Activated gamma-delta T cell treated with anti-CD3 and anti-CD28 coated beads, Interleukin-2, amount 50 U/mL, for 16 hours (primary cell): ENCODE data around the gene EMC1.
"Not testable (repeated sequence)": the region's sequence is repeated elsewhere in the genome, so short reads cannot be mapped to it uniquely, and the experiment has no call there.

Experiments used
- DNase-seq: peaks from one replicate; pipeline ENCODE4 v3.0.0-alpha.2; 2020; ENCODE audit warnings: low read depth

Gene EMC1

DNA sequence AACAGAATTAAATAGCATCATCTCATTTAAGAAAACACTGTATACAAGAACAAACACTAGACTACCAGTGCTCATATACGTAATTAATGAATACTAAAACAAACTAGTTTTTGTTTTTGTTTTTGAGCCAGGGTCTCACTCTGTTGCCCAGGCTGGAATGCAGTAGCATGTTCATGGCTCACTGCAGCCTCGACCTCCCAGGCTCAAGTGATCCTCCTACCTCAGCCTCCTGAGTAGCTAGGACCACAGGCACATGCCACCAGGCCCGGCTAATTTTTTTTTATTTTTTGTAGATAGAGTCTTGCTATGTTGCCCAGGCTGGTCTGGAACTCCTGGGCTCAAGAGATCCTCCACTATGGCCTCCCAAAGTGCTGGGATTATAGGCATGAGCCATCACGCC lies 34.7 kb downstream of the EMC1 start:
- DNase-seq = not testable (repeated sequence)

DNA sequence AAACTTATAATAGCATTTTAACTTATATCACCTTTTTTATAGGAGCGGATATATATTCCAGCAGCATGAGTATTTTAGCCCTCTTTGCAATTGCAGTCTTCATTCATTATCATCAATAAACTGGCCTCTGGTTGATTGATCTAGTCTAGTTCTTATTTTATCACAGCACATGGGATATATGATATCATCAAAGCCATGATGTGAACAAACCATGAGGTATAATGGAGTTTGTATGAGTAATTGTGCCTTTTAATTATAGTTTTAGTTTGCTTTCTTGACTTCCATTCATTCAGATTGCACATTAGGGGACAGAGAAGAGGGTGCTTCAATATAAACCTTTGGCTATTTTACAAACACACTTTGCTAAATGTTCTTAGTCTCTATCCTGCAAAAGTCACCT lies 37.7 kb downstream of the EMC1 start:
- DNase-seq = no peak

DNA sequence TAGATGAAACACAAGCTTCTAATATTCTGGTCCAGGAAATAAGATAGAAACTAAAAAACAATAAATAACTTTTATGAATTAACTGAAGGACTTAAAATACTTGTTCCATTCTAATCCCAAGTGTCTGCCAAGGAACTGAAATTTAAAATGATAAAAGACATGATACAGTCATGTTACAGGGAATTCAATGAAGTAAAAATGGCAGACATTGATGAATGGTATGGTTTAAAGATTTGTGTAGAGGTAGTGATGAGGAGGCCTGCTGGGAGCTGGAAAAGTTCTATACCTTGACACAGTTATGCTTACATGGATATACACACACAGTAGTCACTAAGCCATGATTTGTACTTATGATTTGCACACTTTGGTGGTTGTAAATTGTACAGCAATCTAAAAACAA lies 39.2 kb downstream of the EMC1 start:
- no peak for DNase-seq

DNA sequence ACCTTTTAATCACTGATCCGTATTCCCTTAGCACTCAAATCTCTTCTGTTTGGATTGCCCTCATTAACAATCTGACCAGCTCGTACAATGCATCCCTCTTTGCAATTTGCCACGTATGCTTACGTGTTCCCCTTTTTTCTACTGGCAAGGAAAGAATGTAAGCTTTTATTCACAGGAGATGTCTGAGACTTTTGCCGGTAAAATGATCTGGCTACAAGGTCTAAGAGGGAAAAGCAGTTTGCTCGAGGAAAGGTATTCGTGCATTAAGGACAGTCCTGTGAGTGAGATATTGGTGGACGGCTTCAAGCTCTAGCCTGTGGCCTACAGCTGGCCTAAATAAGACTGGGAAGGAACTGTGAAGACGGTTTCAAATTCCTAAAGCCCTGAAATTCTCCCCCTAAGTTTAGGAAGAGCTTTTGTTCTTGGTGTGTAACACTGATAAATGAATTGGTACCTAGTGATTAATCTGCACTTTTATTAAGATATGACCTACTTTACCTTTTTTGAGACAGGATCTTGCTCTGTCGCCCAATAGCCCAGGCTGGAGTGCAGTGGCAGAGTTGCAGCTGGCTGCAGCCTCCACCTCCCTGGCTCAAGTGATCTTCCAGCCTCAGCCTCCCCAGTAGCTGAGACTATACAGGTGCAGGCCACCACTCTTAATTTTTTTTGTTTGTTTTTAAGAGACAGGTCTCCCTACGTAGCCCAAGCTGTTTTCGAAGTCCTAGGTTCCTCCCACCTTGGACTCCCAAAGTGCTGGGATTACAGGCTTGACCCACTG lies 40.4 kb downstream of the EMC1 start:
- no peak for DNase-seq

DNA sequence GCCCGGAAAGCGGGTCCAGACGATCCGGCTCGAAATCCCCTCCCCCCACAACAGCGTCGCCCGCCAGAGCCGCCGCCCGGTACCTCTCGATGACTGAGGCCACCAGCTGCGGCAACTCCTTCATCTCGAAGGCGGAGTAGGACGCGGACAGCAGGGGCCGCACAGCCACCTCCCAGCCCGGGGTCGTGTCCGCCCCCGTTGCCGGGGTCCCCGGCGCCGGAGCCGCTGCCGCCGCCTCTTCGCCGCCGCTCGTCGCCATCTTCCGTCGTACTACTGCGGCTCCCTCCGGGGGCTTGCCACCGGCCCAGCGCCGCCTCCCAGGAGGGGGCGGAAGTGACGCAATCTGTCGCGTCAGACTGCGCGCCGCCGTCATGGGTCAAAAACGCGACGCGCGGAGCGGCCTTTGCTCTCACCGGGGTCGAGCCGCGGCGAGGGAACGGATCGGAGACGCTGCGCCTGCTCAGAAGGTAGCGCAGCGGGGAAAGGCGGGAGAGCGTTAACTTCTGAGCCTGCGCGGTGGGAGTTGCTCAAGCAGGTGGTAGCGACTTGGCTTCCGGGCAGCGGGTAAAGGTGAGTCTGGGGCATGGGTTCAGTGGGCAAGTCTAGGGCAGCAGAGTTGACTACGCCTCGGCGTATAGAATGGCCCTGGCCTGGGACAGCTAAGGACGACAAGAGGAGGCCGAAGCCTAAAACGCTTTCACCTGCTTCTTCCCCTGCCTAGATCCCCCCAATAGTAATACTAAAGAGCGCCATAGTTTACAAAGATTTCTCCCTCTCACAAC lies 41.1 kb downstream of the EMC1 start, which contains the start of gene UBR4:
Gene UBR4 (minus strand): TSS at position 277 of the 782 bp plus-strand sequence. CDS start 18 bp downstream, at position 259.
- peak; percentile 95 for DNase-seq

DNA sequence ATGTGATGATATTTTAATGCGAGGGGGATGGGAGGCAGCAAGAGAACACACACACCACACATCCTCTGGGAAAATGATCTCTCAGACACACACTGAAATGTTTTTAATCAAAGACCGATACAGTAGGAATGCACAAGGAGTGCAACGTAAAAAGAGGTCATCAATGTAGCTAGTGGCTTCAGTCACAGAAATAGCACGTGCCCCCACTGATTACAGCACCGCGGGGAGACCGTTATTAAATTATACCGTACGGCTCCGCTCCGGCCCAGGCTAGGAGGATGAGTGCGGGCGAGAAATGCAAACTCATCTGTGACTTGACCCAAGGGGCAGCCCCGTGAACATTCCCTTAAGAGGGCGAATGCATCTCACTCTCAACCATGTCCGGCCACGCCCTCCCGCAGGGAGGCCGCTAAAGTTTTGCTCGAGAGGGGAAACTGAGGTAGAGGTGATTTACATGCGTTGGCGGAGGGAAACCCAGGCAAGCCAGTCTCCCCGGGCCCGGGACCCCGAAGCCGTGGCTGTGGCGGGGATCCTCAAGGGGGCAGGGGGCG lies 41.8 kb downstream of the EMC1 start:
- peak; percentile 13 for DNase-seq

DNA sequence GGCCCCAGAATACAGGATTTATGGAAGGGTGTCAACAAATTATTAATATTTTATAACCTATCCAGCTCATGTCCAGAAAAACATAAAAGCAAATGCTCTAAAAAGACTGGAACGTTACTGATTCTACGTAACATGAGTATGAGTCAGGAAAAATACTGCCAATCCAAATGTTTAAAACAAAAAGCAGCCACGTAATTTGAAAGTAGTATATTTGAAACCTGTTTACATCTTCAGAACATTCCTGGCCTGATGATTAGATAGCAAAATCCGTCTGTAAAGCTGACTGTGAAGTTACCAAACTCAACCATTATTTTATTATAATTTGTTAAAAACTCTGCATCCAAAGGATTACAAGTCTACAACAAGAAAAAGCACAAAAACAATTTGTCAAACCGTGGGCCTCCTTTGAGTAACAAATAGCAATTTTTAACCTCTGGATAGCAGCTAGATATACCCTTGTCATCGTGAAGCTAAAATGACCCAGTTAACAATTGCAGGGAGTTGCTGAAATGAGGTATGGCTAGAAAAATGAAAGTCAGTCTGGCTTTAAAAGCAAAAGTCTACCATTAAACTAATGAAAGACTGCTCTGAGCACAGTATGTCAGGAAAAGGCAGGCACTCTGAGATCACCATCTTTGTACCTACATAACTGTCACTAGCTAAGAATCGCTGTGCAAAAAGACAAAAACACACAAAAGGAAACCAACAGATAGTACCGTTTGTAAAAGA lies 42.5 kb downstream of the EMC1 start:
- DNase-seq = no peak

DNA sequence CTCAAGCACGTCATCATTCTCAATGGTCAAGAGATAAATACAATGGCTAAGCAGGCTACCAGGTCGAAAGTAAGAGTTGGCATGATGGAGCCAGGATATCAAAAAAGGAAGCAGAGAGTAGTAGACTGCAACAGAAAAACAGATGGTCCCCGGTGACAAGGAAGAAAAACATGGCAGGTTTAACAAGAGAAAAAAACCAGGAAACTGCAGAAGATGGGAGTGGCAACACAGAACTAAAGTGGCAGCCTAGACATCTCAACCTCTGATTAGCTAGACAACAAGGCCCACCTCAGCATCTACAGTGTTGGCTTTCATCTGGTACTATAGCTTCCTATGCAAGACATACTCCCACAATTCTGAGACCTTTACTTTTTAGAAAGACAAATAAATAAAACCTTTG lies 44.4 kb downstream of the EMC1 start:
- DNase-seq = no peak

DNA sequence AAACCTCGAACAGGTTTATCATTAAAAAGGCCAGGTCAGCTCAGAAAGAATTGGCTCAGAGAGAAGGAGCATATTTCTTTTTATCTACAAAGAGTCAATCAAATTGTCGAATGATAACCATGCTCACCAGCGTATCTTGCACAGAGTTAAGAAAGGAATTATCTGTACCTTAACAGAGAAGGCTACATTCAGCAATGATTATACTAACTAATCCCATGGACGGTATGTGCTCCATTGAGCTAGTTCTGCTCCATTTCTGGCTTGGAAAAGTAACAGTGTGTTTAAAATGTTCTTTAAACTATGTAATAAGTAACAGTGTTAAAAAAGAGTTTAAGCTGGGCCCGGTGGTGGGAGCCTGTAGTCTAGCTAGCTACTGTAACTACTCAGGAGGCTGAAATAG lies 45.5 kb downstream of the EMC1 start:
- no peak for DNase-seq

DNA sequence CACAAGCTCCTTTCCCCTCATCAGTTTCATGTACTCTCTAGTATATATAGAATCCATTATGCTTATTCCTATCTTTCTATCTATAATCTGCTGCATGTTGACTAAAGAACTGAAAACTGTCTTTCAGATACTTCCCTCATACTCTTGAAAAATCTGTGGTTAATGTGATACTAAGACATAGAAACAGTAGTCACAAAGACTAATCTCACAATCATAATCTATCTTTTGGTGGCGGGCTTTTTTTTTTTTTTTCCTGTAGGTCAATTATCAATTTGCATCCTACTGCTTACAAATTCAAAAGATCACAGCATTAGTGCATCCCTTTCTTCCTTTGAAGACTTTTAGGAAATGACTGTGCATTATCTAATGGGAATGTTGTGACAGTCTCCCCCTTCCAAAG lies 45.9 kb downstream of the EMC1 start:
- DNase-seq = no peak

DNA sequence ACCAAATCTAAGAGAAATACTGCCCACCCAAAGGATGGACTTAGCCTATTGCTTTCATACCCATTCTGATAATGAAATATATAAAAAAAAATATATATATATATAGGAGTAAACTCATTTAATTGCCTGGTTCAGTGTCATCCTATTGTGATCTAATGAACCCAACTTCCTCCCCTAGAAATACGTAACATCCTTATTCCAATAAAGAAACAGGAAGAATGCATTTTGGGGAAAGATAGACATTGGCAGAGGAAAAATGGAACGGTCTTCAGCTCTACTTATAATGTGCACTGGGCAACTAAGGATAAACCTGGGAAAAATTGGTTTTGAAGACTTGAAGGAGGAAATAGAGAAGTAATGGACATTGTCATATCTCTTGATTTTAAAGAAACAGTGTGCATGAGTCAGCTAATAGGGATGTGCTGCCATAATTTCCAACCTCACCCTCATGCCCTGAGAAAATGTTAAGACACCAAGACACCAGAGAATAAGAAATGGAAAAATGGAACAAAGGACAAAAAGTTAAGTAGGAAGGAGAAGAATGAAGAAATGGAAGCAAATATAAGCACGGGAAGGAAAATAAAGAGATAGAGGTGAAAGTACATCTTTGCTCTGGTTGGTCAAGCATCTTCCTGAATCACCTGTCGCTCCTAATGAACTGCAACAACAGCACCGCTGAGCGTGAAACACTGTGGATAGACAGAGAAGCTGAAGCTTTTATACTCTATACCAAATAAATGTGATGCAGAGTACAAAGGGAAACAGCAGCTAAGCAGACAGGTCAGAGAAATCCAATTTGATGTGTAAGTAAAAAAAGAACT lies 46.7 kb downstream of the EMC1 start:
- no peak for DNase-seq

DNA sequence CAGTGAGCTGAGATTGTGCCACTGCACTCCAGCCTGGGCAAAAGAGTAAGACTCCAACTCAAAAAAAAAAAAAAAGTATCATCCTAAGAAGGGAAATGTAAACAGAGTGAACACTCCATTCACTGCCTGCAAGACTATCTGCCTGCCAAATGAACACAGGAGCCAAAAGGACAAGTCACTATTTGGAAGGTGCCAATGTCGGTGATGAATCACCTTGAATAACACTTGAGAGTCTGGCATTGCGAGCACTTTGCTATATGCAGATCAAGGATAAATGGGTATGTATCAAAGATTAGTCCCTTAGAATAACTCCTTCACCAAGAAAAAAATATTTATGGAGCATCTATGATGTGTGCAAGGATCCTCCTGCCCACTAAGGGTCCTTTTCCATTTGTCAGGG lies 47.9 kb downstream of the EMC1 start:
- no peak for DNase-seq

DNA sequence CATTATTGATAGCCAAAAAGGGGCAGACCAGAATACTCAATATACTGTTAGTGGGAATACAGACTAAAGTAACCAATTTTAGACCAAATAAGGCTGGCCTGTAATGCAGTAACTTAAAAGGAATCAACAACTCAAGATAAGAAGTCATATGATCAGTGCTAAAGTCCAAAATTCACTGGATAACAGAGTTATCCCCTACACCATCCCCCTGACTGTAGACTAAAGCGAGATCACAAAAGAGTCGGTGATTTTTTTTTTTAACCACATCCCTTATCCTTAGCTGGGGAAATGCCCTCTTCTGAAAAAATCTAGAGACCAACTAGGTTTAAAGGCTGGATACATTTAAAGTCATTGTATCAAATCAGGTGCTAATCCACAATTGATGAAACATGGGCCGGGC lies 48.9 kb downstream of the EMC1 start:
- no peak for DNase-seq

DNA sequence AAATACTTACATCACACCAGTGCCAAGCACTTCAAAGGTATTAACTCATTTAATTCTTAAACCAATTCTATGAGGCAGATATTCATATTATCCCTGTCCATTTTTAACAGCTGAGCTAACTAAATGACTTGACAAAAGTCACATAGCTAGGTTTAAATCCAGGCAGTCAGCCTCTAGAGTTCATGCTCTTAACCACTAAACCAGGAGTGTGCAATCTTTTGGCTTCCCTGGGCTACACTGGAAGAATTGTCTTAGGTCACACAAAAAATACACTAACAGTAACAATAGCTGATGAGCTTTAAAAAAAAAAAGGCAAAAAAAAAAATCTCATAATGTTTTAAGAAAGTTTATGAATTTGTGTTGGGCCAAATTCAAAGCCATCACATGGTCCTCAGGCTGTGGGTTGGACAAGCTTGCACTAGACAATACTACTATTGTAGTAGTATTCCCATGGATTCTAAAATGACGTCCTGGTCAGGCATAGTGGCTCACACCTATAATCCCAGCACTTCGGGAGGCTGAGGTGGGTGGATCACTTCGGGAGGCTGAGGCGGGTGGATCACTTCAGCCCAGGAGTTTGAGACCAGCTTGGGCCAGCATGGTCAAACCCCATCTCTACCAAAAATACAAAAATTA lies 51.2 kb downstream of the EMC1 start:
- DNase-seq = no peak

DNA sequence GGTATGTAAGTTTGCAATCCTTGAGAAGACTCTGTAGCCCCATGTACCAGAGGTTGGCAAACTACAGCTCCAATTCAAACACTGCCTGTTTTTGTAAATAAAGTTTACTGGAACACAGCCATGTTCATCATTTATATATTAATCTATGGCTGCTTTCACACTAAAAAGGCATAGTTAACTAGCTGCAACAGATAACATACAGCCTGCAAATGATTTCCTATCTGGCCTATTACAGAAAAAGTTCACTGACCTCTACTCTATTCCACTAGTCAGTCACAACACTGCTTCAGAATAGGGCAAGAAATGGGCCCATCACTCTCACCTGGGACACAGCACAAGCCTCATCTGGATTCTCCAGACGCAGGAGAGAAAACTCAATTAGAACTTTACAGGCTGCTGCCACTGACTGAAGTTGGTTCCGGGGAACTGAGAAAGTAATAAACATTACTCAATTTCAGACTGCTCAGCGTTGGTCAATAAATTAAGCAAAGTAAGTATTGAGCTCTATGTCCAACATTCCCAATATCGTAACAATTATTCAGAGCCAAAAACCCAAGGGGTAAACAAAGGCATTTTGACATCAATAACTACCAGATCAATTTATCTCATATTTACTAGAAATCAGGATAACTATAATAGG lies 51.9 kb downstream of the EMC1 start:
- no peak for DNase-seq

DNA sequence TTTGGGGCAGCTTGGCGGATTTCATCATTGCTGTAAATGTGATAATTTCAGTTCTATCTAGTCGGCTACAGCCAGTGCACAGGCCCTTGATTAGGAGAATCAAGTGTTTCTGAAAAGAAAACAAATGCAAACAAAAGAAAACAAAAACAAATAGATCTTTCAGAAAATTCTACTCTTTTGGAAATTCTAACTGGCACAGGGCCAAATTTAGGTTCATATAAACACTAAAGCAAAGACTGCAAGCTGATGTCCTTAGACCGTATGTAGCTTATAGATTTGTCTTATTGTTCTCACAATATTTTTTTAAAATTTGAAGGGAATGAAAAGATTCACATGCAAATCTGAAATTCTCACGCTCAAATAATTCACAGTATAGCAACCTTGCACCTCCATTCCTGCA lies 52.5 kb downstream of the EMC1 start:
- DNase-seq = no peak

DNA sequence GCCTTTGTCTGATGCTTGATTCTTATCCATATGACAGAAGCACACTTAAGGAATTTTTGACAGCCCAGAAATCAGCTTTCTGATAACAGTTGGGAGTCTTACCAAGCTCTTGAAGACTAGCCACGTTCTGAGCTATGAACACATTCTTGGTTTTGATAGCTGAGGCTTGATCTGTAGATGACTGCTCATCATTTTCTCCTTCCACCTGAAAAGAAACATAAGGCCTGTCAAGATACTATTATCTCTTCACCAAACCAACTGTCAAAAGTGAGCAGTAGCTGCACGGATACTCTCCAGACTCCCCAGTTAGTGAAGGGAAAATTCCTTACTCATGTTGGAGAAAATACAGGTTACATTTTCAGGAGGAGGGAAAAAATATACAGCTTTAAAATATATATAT lies 53.5 kb downstream of the EMC1 start:
- no peak for DNase-seq

DNA sequence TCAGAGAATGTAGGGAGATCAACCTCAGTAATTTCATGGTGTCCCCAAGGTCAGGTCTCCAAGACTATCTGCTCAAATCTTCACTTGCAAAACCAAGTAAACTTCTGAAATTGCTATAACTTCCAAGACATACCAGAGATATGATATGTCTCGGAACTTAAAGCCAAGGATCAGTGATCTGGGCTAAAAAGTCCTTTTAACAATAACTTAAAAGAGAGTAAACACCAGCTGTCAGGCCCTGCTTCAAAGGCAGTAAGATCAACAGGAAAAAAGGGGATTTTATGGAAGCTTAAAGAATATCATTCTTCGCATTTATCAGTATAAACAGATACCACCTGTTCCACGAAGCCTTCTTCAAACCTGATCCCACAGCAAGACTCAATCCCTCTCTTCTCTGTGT lies 55.0 kb downstream of the EMC1 start:
- DNase-seq = no peak

DNA sequence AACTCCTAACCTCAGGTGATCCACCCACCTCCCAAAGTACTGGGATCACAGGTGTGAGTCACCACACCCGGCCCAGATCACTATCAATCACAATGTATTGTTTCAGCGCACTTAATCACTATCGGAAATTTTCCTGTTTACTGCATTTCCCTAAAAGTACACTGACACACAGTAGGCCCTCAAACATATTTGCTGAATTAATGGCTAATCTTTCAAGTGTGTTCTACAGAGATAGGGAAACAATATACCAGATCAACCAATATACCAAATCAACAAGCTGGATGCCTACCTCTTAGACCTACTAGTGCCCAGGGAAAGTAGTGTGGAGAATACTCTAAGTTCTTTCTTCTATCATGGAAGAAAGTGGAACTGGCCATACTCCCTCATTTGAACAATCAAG lies 58.3 kb downstream of the EMC1 start:
- no peak for DNase-seq

DNA sequence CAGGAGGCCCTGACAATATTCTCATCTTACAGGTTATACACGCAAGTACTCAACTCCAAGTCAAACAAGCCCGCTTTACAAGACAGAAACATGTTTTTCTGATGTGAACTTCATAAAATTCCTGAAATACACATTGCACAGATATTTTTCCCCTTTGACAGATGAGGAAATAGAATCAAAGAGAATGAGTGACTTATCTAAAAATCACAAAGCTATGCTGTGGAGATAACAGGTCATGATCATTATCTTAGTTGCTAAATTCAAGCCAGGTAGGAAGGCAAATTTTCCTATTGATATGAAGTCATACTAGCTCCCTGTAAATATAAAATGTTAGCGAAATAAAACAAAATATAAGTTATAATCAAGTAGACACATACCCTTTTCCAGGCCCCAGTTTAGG lies 59.5 kb downstream of the EMC1 start:
- DNase-seq = no peak

DNA sequence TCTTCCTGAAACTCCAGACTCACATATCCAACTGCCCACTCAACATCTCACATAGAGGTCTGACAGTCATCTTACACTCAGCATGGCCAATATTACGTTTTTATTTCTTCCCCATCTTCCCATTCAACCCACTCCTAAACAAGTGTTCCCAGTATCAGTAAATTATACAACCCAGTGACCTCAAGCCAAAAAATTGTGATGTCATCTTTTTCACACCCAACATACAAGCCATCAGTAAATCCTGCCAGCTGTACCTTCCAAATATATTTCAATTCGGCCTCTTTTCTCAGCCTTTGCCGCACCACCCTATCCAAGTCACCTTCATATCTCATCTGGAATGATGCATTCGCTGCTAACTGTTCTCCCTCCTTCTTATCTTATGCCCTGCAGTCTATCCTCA lies 60.9 kb downstream of the EMC1 start:
- no peak for DNase-seq
